Stromal cell of bone marrow (primary cell): Measurements from ENCODE around the gene ABI2.

Source experiments
- DNase-seq: peaks from one replicate; pipeline ENCODE4 v3.0.0-alpha.2; 2012; ENCODE audit warnings: low read depth

ABI2 gene

DNA sequence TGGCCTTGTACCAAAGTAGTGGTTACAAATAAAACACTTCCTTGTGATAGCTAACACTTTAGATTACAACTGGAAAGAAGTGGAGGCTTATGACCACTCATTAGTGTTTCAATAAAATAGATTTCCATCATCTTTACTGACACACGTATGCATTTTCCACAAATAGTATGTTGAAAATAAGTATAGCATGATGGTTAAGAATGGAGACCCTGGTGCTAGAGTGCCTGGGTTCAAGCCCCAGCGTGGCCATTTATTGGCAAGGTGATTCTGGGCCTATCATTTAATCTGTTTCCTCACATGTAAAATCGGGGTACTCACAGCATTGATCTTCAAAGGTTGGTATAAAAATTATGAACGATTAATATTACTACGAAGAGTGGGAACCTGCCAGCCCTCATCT, 152.4 kb downstream of the ABI2 start:
- no peak for DNase-seq

DNA sequence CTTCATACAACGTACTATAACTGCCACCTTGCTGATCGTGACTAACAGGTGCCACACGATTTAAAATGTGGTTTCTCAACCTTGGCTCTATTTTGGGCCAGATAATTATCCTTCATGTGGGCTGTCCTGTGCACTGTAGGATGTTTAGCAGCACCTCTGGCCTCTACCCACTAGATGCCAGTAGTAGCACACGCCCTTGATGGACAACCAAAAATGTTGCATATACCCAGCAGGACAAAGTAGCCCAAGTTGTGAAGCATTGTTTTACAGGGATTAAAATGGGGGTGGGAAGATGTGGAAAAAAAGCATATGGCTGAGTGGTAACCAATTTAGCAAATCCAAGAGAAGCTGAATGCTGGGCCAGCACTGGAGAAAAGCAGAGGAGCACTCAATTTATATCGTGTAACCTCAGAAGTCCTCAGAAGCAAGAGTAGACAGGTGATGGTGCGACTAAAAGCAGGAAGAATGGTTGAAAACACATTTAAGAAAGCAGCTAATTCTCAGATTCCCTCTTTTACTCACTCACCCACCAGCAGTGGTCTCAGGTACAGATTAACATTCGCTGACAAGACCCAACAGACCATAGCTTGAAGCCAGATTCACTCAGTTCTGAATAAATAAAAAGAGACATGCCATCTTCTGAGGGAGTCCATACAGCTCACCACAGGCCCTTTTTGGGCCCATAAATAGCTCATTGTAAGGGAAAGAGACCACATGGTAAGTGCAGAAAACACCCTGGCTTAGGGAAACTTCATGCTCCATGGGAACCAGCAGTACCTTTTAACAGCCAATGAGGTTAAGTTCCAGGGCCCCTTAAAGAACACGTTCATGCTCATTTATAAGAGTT, 156.3 kb downstream of the ABI2 start:
- DNase-seq = no peak

DNA sequence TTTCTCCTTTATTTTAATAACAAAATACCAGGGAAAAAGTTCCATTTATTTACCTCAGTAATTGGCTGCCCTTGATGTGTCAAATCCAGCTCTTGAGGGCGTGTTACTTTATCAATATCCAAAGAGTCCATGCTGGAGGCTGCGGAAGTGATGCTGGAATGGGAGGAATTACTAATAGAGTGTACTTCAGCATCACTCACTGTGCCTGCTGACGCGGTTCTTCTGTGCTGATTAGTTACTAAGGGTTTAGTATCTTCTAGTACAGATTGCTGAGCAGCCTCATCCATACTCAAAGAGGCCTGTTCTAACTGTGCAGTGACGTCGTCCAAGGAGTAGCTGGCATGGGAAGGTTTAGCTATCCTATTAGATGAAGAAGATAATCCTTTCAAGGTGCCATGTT, 161.3 kb downstream of the ABI2 start:
- no peak for DNase-seq

DNA sequence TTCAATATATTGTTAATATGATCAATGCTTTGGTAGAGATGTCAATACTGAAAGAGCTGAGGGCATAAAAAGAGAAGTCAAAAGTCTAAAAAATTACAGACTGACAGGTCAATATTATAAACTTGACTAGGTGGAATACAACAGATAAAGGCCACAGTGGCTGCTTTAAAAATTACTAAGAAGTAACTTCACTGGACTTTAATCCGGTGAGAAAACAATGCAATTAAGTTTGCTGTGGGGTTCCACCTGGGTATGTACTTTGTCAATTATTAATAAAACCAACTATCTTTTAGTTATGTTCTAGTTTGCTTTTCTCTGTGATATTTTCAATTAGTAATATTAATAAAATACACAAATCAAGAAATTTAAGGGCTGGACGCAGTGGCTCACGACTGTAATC, 162.2 kb downstream of the ABI2 start:
- DNase-seq = no peak

DNA sequence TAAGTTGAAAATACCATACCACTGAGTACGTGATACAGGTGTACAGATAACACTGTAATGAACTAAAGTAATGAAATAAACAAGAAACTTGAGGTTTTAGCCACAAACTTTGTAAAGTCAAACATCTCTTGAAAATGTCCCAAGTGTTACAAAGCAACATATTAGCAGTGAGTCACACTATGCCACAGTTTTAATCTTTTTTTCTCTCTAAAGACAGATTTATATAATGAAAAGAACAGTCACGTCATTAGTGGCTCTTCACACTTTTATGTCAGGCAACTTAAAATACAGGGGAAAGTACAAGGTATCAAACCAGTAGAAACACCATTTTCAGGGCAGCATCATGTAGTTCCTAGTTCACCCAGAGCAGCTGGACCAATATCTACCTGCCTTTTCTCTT, 164.8 kb downstream of the ABI2 start:
- no peak for DNase-seq
